Stimulated activated CD8-positive, alpha-beta memory T cell treated with anti-CD3 and anti-CD28 coated beads, Interleukin-12 subunit alpha, Interleukin-12 subunit beta, amount 100 ng/mL, for 1 hour (primary cell): Measurements from ENCODE around the gene NAA30.
"Not testable (repeated sequence)": the region's sequence is repeated elsewhere in the genome, so short reads cannot be mapped to it uniquely, and the experiment has no call there.

Experiments used
- DNase-seq: peaks from one replicate; pipeline ENCODE4 v3.0.0-alpha.2; 2020; ENCODE audit warnings: low read depth

NAA30 gene

DNA sequence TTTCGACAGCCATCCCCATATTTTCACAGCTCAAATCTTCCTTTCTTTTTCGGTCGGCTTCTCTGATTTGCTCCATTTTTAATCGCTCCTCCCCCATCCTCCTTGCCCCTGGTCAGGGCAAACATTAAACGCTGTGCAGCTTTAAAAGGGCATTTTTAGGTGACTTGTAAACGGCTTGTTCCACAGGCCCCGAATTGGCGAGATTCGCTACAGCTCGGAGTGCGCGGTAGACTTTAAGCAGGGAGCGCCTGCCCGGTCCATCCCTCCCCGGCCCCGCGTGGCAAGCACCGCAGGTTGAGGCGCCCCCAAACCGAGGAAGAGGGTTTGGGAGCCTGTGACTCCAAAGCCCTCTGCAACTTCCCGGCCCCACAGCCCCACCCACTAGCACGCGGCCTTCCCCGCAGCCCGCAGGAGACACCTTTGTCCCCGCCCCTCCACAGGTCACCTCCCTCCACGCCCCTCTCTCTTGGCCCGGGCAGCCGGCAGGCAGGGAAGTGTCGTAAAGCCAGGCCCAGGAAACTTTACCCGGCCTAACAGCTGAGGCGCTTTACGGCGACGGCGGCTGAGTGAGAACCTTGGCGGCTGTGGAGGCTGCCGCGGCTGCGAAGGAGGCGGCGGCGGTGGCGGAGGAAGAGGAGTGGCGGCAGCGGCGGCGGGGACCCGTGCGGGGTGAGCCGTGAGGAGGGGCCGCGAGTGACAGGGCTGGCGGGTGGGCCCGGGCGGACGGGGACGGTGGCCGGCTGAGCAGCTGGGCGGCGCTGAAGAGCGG is at the start of gene NAA30:
Gene NAA30, plus strand, starts transcription at position 550 of the 769 bp plus-strand sequence. CDS start 372 bp downstream, outside the sequence.
- DNase-seq: peak; percentile 82

DNA sequence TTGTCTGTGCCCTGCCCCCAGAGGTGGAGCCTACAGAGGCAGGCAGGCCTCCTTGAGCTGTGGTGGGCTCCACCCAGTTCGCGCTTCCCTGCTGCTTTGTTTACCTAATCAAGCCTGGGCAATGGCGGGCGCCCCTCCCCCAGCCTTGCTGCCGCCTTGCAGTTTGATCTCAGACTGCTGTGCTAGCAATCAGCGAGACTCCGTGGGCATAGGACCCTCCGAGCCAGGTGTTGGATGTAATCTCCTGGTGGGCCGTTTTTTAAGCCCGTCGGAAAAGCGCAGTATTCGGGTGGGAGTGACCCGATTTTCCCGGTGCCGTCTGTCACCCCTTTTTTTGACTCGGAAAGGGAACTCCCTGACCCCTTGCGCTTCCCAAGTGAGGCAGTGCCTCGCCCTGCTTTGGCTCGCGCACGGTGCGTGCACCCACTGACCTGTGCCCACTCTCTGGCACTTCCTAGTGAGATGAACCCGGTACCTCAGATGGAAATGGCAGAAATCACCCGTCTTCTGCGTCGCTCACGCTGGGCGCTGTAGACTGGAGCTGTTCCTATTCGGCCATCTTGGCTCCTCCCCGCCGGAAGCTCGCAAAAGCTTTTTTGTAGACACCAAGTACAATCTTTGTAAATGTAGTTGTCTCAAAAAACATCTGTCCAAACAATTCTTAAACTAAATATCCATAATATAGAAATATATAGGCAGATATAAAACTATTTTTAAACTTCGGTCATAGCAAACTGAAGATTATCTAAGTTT is 46.7 kb upstream of the NAA30 start:
- not testable (repeated sequence) for DNase-seq

DNA sequence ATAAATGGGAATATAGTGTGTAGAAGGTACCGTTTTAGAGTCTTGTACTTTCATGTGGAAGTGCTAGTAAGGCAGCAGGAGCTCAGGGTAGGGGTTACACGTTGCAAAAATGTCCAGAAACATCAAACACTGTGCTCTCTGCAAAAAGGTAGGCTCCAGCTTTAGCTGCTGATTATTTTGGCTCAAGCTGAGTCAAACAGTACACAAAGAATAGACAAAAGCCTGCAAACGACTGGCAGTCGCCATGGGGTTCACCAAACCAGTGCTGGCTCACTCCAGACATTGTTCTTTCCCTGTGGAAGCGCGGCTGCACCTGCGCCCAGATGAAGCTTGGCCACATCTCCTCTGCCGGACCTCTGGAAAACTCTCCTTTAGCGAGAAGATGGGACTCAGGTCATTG is 45.3 kb upstream of the NAA30 start:
- no peak for DNase-seq

- DNase-seq: no peak
Measured at GRCh38 chr14:57346741-57347140, 43.6 kb upstream of the NAA30 start.

DNA sequence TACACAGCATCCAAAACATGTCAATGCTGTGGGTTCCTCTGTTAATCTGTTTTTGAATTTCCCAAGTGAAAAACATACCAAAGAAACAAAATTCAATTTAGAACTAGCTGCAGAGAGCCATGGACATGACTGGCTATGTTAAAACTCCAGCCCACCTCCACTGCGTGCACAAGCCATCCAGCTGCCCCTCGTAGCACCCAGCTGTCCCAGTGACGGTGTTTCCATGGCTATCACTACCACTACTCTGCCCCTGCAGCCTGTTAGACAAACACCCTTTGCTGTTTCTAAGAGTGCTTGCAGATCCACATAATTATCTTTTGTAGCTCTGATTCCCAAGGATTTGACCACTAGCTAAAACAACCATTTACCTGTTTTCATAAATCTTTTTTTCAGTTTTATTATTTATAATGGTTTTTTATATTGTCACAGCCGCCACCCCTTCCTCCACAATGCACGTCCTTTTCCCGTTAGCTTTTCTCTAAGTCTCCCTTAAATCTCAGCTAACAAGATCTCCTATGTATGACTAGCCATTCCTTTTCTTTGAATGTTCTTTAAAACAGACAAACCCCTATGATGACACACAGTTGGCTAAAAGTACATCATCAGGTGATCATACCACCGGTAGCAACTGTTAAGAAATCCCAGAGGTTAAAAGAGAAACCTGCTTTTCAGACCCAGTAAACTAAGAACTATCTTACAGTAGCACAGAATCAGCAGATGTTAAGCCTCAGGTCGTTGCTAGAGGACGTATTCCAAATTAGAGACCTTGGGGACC is 37.8 kb upstream of the NAA30 start:
- no peak for DNase-seq

GRCh38 chr14:57355081-57355800 is 35.1 kb upstream of the NAA30 start:
- no peak for DNase-seq

DNA sequence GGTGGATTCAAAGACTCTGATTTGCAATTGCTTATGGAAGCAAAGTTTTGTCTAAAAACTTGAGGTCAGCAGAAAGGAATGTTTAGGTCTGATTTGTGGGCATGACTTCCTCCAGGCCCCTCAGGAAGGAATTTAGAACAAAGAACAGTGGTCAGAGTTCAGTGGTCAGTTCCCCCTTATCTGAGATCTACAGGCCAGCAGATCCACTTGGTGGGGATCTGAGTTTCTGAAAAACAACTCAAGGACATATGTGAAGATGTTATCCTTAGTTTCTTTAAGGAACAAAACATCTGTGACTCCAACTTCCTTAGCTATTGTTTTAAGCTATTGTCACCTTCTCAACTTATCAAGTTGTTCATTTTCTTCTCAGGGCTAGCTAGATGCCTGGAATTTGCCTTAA is 28.0 kb upstream of the NAA30 start:
- DNase-seq: no peak

DNA sequence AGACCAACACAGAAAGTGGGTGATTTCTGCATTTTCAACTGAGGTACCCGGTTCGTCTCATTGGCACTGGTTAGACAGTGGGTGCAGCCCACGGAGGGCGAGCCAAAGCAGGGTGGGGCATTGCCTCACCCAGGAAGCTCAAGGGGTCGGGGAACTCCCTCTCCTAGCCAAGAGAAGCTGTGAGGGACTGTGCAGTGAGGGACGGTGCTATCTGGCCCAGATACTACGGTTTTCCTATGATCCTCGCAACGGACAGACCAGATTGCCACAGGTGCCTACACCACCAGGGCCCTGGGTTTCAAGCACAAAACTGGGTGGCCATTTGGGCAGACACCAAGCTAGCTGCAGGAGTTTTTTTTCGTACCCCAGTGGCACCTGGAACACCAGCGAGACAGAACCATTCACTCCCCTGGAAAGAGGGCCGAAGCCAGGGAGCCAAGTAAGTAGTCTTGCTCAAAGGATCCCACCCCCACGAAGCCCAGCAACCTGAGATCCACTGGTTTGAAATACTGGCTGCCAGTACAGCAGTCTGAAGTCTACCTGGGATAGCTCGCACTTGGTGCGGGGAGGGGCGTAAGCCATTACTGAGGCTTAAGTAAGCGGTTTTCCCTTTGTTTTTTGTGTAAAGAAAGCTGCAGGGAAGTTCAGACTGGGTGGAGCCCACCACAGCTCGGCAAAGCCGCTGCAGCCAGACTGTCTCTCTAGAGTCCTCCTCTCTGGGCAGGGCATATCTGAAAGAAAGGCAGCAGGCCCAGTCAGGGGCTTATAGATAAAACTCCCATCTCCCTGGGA is 25.5 kb upstream of the NAA30 start:
- no peak for DNase-seq

DNA sequence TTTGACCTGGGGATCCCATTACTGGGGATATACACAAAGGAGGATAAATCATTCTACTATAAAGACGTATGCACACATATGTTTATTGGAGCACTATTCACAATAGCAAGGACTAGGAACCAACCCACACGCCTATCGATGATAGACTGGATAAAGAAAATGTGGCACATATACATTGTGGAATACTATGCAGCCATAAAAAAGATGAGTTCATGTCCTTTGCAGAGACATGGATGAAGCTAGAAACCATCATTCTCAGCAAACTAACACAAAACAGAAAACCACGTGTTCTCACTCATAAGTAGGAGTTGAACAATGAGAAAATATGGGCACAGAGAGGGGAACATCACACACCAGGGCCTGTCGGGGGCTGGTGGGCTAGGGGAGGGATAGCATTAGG is 20.2 kb upstream of the NAA30 start:
- DNase-seq: not testable (repeated sequence)

DNA sequence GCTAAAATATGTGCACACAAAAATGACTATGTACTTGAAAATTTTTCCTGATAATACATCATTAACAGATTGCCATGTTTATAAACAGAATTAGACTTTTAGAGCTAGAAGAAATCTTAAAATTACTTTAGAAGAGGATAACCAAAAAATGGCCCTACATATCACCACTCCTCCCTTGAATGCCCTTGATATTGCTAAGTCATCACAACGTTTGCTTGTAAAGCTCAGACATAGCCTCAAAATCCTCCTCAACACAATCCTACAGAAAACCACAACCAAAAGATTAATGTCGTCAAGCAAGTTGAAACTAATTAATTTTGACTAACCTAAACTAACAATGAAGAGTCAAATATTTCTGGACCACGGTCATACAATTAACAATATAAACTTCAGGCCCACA is 19.4 kb upstream of the NAA30 start:
- DNase-seq: no peak

DNA sequence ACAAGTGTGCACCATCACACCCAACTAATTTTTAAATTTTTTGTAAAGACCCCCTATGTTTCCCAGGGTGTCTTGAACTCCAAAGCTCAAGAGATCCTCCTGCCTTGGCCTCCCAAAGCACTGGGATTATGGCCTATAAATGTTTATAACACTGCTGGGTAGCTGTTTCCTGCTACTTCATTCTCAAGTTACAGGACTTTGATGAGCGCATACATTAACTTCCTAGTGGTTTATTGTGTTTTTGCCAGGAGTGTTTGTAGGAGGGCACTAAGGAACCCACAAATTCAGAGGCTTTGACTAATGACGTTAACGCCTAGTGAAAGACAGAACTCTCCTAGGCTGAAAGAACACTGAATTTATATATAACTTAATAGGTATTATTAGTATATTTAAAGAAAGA is 15.2 kb upstream of the NAA30 start:
- DNase-seq: no peak

GRCh38 chr14:57378661-57379060 is 11.7 kb upstream of the NAA30 start:
- no peak for DNase-seq

DNA sequence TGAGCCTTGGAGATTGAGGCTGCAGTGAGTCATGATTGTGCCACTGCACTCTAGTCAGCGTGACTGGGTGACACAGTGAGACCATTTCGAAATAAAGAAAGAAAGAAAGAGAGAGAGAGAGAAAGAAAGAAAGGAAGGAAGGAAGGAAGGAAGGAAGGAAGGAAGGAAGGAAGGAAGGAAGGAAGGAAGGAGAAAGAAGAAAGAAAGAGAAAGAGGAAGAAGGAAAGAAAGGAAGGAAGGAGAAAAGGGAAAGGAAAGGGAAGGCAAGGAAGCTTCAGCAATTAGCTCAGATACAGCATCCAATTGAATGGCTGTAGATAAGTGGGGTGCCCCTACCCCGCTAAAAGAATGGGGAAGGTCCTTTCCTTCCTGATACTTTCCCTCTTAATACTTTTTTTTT is 9.5 kb upstream of the NAA30 start:
- DNase-seq: no peak

- no peak for DNase-seq
Measured at GRCh38 chr14:57382283-57382682, 8.1 kb upstream of the NAA30 start.

GRCh38 chr14:57383125-57383745 is 7.2 kb upstream of the NAA30 start:
- no peak for DNase-seq

DNA sequence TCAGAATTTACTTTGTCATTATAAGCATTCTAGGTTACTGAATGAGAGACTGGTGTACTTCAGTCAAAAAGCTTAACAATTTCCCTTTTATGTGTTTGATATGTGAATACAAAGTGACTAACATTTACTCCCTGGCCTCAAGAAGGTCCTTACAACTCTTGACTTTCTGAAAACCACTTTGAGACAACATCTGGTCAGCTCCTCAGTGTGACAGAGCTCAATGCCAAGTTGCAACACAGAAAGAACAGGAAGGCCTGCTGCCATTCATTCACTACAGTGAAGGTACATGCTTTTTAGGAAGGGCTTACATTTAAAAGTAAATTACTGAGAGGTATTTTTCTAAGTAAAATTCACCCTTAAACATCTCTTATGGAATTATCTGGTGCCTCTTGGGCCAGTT is 2.3 kb upstream of the NAA30 start:
- DNase-seq: no peak

DNA sequence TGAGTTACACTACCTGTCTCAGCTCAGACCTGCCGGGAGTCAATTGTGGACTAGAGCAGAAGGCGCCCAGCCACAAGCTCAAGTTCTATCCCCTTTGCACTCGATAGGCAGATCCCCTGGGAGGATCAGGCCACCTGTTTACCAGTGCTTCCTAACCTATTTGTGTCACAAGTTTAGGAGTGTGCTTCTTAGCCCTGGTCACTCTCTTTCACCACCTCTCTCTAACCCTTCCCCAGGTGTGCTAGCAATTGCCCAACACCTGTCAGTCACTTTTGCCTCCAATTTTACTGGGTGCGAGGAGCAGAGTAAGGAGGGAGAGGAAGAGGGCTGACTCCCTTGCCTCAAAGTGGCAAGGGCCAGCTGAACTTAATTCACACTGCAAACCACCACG is 745 bp upstream of the NAA30 start:
- DNase-seq: no peak

GRCh38 chr14:57390806-57391516 is 575 bp downstream of the NAA30 start:
- DNase-seq: no peak

GRCh38 chr14:57391517-57392195 is 1.3 kb downstream of the NAA30 start:
- no peak for DNase-seq

DNA sequence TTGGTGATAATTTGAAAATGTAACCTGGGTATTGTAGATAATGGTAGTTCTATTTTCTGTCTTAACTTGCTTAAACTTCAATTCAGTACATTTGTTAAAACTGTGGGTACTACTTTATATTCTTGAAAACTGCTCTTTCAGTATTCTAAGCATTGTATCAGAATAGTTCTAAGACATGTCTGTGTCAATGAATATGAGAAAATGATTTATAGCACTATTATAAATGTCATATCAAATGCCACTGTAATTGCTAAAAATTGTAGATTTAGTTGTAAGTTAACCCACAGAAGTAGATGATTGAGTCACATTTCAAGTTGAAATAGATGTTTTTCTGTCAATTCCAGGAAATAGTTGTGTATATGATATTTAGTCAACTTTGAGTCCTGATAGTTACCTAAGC is 2.4 kb downstream of the NAA30 start:
- DNase-seq: no peak
